Hepatocyte (in vitro differentiated cells): Measurements from ENCODE around the gene VAV3. TPM values are rescaled to one million over a fixed set of nuclear protein-coding genes. Genes with fewer than 3 reads are reported as not detected.

Source experiments
- DNase-seq: peaks from one replicate; pipeline ENCODE4 v3.0.0-alpha.2; 2016; ENCODE audit warnings: low spot score
- H2AFZ ChIP-seq: fragments of 200-600 bp; sonication (generic); 2 replicates; pipeline ENCODE4 v1.6.0; 2016; ENCODE audit warnings: antibody characterized with exemption, mild to moderate bottlenecking
- H3K27ac ChIP-seq: fragments of 200-600 bp; sonication (generic); 2 replicates; pipeline ENCODE4 v1.5.1; 2016; ENCODE audit warnings: mild to moderate bottlenecking
- H3K27me3 ChIP-seq: fragments of 200-600 bp; sonication (generic); 2 replicates; pipeline ENCODE4 v1.6.1; 2016
- H3K36me3 ChIP-seq: fragments of 200-600 bp; sonication (generic); replicated peaks from 2 replicates; pipeline ENCODE4 v1.5.1; 2016; ENCODE audit warnings: low read depth; ENCODE audit not compliant: insufficient read depth
- H3K4me1 ChIP-seq: fragments of 200-600 bp; sonication (generic); 2 replicates; pipeline ENCODE4 v1.5.1; 2016; ENCODE audit warnings: mild to moderate bottlenecking, moderate library complexity; ENCODE audit not compliant: insufficient read depth
- H3K4me2 ChIP-seq: fragments of 200-600 bp; sonication (generic); 2 replicates; pipeline ENCODE4 v1.6.0; 2016
- H3K4me3 ChIP-seq: fragments of 200-600 bp; sonication (generic); 2 replicates; pipeline ENCODE4 v1.5.1; 2016; ENCODE audit warnings: mild to moderate bottlenecking
- H3K79me2 ChIP-seq: fragments of 200-600 bp; sonication (generic); 2 replicates; pipeline ENCODE4 v1.6.0; 2017; ENCODE audit warnings: mild to moderate bottlenecking
- H3K9me2 ChIP-seq: fragments of 200-600 bp; sonication (generic); replicated peaks from 2 replicates; pipeline ENCODE4 v1.6.0; 2017; ENCODE audit warnings: mild to moderate bottlenecking; ENCODE audit not compliant: insufficient read depth
- H3K9me3 ChIP-seq: fragments of 200-600 bp; sonication (generic); 2 replicates; pipeline ENCODE4 v1.5.1; 2016; ENCODE audit warnings: low read depth, mild to moderate bottlenecking
- H4K20me1 ChIP-seq: fragments of 200-600 bp; sonication (generic); 2 replicates; pipeline ENCODE4 v1.6.0; 2016; ENCODE audit warnings: mild to moderate bottlenecking; ENCODE audit not compliant: insufficient read depth, poor library complexity, severe bottlenecking
- EZH2 ChIP-seq: fragments of 200-600 bp; sonication (generic); IDR thresholded peaks from 2 replicates; pipeline ENCODE4 v1.6.1; 2016; ENCODE audit warnings: antibody characterized with exemption, mild to moderate bottlenecking, borderline replicate concordance
- EZH2phosphoT487 ChIP-seq: fragments of 200-600 bp; sonication (generic); IDR thresholded peaks from one replicate; pipeline ENCODE4 v1.6.1; 2018; ENCODE audit warnings: antibody characterized with exemption, mild to moderate bottlenecking, low read depth, moderate library complexity; ENCODE audit not compliant: unreplicated experiment, severe bottlenecking
- WGBS: methylation state at CpG from one replicate; pipeline ENCODE4 v1.1.6; 2016; ENCODE audit warnings: low lambda C conversion rate; ENCODE audit errors: missing lambda C conversion rate; 5-methylcytosine and 5-hydroxymethylcytosine counted together
- microRNA-seq: library from miRNA; unstranded; fragments of <30 nt; microRNA quantifications from one replicate; pipeline ENCODE4, GENCODE V29; 2017
- polyA plus RNA-seq: library from polyadenylated mRNA; unstranded; fragments of >200 nt; fragmentation: Nextera tagmentation; extraction: Ambion mirVana; gene quantifications from 2 replicates; pipeline ENCODE4 v1.2.1, GENCODE V29; 2016
- small RNA-seq: library from RNA; depleted of rRNA; stranded (forward); fragments of <200 nt; gene quantifications from one replicate; pipeline ENCODE3, GENCODE V24; 2014
- total RNA-seq: library from RNA; depleted of rRNA; stranded (reverse); fragments of >200 nt; gene quantifications from 2 replicates; pipeline ENCODE4 v1.2.3, GENCODE V29; 2014
- TF ChIP-seq, protein P1 (sequence below): fragments of 200-600 bp; sonication (generic); IDR thresholded peaks from 2 replicates; pipeline ENCODE4 v1.5.1; 2016; ENCODE audit warnings: antibody characterized with exemption, mild to moderate bottlenecking; ENCODE audit not compliant: poor library complexity

VAV3 gene
- total and polyA plus RNA-seq, 2 experiments from 2014 or later = 12.3 to 40.5 TPM

DNA sequence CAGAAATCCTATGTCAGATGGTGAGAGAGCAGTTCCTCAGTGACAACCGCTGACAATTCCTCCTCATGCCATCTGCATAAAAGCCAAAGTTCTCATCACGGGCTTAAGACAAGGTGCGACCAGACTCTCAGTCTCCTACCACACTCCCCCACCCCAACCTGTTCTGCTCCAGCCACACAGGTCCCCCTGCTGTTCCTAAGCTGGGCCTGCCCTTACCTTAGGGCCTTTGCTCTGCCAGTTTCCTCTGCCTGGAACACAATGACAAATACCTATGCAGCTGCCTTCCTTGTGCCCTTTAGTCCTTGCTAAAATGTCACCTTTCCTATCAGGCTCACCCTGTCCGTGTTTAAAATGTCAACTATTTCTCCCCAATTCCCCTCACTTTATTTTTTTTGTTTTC lies 441.9 kb downstream of the VAV3 start:
- H3K4me1 ChIP-seq = no peaks in the 10 kb centered on the region
- H3K9me3 ChIP-seq = no peaks in the 10 kb centered on the region
- H2AFZ ChIP-seq = no peak overlapping the region
- TF ChIP-seq EZH2phosphoT487 (no peak), EZH2 (no peak)
- TF ChIP-seq, protein P1, sequence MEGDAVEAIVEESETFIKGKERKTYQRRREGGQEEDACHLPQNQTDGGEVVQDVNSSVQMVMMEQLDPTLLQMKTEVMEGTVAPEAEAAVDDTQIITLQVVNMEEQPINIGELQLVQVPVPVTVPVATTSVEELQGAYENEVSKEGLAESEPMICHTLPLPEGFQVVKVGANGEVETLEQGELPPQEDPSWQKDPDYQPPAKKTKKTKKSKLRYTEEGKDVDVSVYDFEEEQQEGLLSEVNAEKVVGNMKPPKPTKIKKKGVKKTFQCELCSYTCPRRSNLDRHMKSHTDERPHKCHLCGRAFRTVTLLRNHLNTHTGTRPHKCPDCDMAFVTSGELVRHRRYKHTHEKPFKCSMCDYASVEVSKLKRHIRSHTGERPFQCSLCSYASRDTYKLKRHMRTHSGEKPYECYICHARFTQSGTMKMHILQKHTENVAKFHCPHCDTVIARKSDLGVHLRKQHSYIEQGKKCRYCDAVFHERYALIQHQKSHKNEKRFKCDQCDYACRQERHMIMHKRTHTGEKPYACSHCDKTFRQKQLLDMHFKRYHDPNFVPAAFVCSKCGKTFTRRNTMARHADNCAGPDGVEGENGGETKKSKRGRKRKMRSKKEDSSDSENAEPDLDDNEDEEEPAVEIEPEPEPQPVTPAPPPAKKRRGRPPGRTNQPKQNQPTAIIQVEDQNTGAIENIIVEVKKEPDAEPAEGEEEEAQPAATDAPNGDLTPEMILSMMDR = no peak
- no peak overlapping the region for H3K4me2 ChIP-seq
- H3K27ac ChIP-seq = no peak overlapping the region
- 73% methylated on average over 4 of the region's 4 CpGs for WGBS
- H3K9me2 ChIP-seq = no peaks in the 10 kb centered on the region
- no peak for DNase-seq
- H3K79me2 ChIP-seq = no peaks in the 10 kb centered on the region
- H3K27me3 ChIP-seq = no peaks in the 10 kb centered on the region
- no peaks in the 10 kb centered on the region for H3K36me3 ChIP-seq
- no peak overlapping the region for H3K4me3 ChIP-seq
- H4K20me1 ChIP-seq = no peaks in the 10 kb centered on the region

Small RNA genes lying within 50 kb of the gene (microRNA-seq; reads per million reads assigned to microRNA genes)
- not detected for gene MIR7852

Small RNA genes lying within 50 kb of the gene (small RNA-seq; reads per million reads assigned to genes)
- gene MIR7852 = not detected

Other genes starting within 250 kb of the VAV3 start
- gene SLC25A24, start 235.2 kb upstream of the VAV3 start, total RNA-seq = 54.5 and 69.2 TPM in 2 replicates
- 27.4 and 32.5 TPM in 2 replicates for gene SLC25A24, start 235.2 kb upstream of the VAV3 start, polyA plus RNA-seq